Body of pancreas (tissue), 4 donors: Measurements from ENCODE around the gene IGF1R. TPM values are rescaled to one million over a fixed set of nuclear protein-coding genes. Genes with fewer than 3 reads are reported as not detected.

Experiments used
- ATAC-seq: fragments of 150-250 bp; one replicate; pipeline ENCODE4 v1.9.1; 2016
- DNase-seq, 4 donors: peaks; one replicate each; pipeline ENCODE4 v3.0.0-alpha.2; 2019
- H3K27ac ChIP-seq, 4 donors: fragments of 200-600 bp; sonication (generic); 1 replicate in 3 of 4; 2 replicates in 1 of 4; pipeline versions ENCODE4 v1.5.1 to v1.6.1; 2016 to 2019; ENCODE audit warnings: mild to moderate bottlenecking in 1 of 4, mixed read lengths in 1 of 4, moderate library complexity in 1 of 4
- H3K27me3 ChIP-seq, 2 donors: fragments of 200-600 bp; sonication (generic); one replicate each; pipeline ENCODE4 v1.6.0; 2016; ENCODE audit warnings: mild to moderate bottlenecking in 1 of 2
- H3K36me3 ChIP-seq, 2 donors: fragments of 200-600 bp; sonication (generic); replicated peaks in 1 of 2; 2 replicates each; pipeline ENCODE4 v1.5.1; 2016; ENCODE audit warnings: low read depth in 2 of 2; ENCODE audit not compliant: insufficient read depth in 1 of 2
- H3K4me1 ChIP-seq: fragments of 200-600 bp; sonication (generic); one replicate; pipeline ENCODE4 v1.6.0; 2016
- H3K4me3 ChIP-seq, 2 donors: fragments of 200-600 bp; sonication (generic); 1 replicate in 1 of 2; 2 replicates in 1 of 2; pipeline ENCODE4 v1.5.1; 2016 to 2019
- H3K9me3 ChIP-seq, 3 donors: fragments of 200-600 bp; sonication (generic); 1 replicate in 2 of 3; 2 replicates in 1 of 3; pipeline ENCODE4 v1.5.1; 2016
- POLR2A ChIP-seq, 3 donors: fragments of 450-650 bp; IDR thresholded peaks; one replicate each; pipeline ENCODE4 v1.6.1; 2016; ENCODE audit warnings: antibody characterized with exemption in 3 of 3, mild to moderate bottlenecking in 2 of 3
- WGBS, 2 donors: methylation state at CpG; one replicate each; pipeline ENCODE4 v1.1.5; 2017; 5-methylcytosine and 5-hydroxymethylcytosine counted together
- intact Hi-C: fragments of 100-400 bp; cut with DNase I; formaldehyde crosslinking; loops from one replicate; pipeline ENCODE4 v1.15.1; 2023
- microRNA-seq, 2 donors: library from miRNA; unstranded; fragments of <30 nt; microRNA quantifications; one replicate each; pipeline ENCODE4, GENCODE V29; 2016; ENCODE audit warnings: borderline number of aligned reads in 2 of 2, borderline replicate concordance in 2 of 2
- small RNA-seq: library from RNA; depleted of rRNA; stranded (forward); fragments of <200 nt; gene quantifications from one replicate; pipeline ENCODE3, GENCODE V24; 2016
- total RNA-seq, 2 donors: library from RNA; depleted of rRNA; stranded (reverse); fragments of >200 nt; gene quantifications; one replicate each; pipeline ENCODE4 v1.1.0, GENCODE V29; 2016
- TF ChIP-seq, protein P1 (sequence below), 7 experiments: fragments of 450-650 bp in 4 of 7; fragments of 200-600 bp in 3 of 7; sonication (generic) in 3 of 7; IDR thresholded peaks; one replicate each; pipeline ENCODE4 v1.5.1; 2016 to 2019; ENCODE audit warnings: antibody characterized with exemption in 7 of 7

IGF1R gene
- total RNA-seq, 2 donors from 2014 or later = 34.8 to 55.7 TPM

DNA sequence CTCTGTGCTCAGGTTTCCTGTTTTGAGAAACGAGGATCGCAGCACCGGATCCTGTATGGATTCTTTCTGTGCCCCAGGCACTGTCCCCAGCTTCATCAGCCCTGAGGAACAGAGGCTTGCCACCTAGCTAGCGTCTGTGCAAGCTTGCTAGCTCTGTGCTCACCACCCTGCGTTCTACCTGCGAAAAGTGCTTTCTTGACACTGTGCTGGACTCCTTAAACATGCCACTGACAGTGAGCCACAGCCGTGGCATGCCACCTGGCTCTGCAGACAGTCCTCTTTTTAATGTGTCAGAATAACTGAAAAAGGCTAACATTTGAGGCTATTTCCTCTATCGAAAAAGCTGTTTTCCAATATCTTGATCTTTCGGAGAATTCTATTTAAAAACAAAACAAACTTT, 357.8 kb downstream of the IGF1R start:
- DNase-seq (no peak), ATAC-seq (no peak)
- Histone ChIP-seq H3K4me3 (no peak overlapping the region), H3K27ac (no peak overlapping the region), H3K27me3 (no peaks in the 10 kb centered on the region), H3K9me3 (no peaks in the 10 kb centered on the region), H3K36me3 (no peaks in the 10 kb centered on the region), H3K4me1 (no peaks in the 10 kb centered on the region)
- intact Hi-C loops = no loop called here
- TF ChIP-seq, protein P1, sequence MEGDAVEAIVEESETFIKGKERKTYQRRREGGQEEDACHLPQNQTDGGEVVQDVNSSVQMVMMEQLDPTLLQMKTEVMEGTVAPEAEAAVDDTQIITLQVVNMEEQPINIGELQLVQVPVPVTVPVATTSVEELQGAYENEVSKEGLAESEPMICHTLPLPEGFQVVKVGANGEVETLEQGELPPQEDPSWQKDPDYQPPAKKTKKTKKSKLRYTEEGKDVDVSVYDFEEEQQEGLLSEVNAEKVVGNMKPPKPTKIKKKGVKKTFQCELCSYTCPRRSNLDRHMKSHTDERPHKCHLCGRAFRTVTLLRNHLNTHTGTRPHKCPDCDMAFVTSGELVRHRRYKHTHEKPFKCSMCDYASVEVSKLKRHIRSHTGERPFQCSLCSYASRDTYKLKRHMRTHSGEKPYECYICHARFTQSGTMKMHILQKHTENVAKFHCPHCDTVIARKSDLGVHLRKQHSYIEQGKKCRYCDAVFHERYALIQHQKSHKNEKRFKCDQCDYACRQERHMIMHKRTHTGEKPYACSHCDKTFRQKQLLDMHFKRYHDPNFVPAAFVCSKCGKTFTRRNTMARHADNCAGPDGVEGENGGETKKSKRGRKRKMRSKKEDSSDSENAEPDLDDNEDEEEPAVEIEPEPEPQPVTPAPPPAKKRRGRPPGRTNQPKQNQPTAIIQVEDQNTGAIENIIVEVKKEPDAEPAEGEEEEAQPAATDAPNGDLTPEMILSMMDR (IDR thresholded peaks at IDR 0.05) = no peak
- no peak for TF ChIP-seq POLR2A (IDR thresholded peaks at IDR 0.05)
- 65 to 71% methylated on average over 9 of the region's 9 CpGs for WGBS, 2 donors

GRCh38 chr15:99006904-99007495, 358.7 kb downstream of the IGF1R start:
- intact Hi-C loops = no loop called here
- Histone ChIP-seq H3K27ac (no peak overlapping the region), H3K9me3 (no peaks in the 10 kb centered on the region), H3K4me3 (no peak overlapping the region), H3K36me3 (no peaks in the 10 kb centered on the region), H3K27me3 (no peaks in the 10 kb centered on the region), H3K4me1 (no peaks in the 10 kb centered on the region)
- TF ChIP-seq POLR2A (IDR thresholded peaks at IDR 0.05) = no peak
- no peak for ATAC-seq
- WGBS, 2 donors = 91% methylated on average over 17 of the region's 17 CpGs
- no peak for DNase-seq

- Histone ChIP-seq H3K27ac (no peak overlapping the region), H3K4me1 (peaks cover 4% of the 10 kb centered on the region), H3K36me3 (no peaks in the 10 kb centered on the region), H3K9me3 (no peaks in the 10 kb centered on the region), H3K4me3 (no peak overlapping the region), H3K27me3 (no peaks in the 10 kb centered on the region)
- TF ChIP-seq, protein P1 (IDR thresholded peaks at IDR 0.05) = no peak
- no peak for TF ChIP-seq POLR2A (IDR thresholded peaks at IDR 0.05)
- intact Hi-C loops = no loop called here
- ATAC-seq (no peak), DNase-seq (no peak)
- WGBS, 2 donors = 41 to 48% methylated on average over 8 of the region's 8 CpGs
Observed at GRCh38 chr15:99009741-99010330, 361.5 kb downstream of the IGF1R start.

- Histone ChIP-seq H3K36me3 (no peaks in the 10 kb centered on the region), H3K9me3 (no peaks in the 10 kb centered on the region), H3K4me1 (peaks cover 12% of the 10 kb centered on the region), H3K27me3 (no peaks in the 10 kb centered on the region), H3K4me3 (no peak overlapping the region), H3K27ac (no peak overlapping the region)
- no peak for TF ChIP-seq POLR2A (IDR thresholded peaks at IDR 0.05)
- TF ChIP-seq, protein P1 (IDR thresholded peaks at IDR 0.05) = no peak
- intact Hi-C loops = no loop called here
- ATAC-seq (no peak), DNase-seq (no peak)
- WGBS, 2 donors = 89 to 93% methylated on average over 2 of the region's 2 CpGs
Observed at GRCh38 chr15:99010768-99011167, 362.4 kb downstream of the IGF1R start.

Small RNAs within 50 kb of the gene (microRNA-seq; reads per million reads assigned to microRNA genes)
- 0.90 to 0.93 reads per million in 2 donors for gene MIR4714

Small RNAs within 50 kb of the gene (small RNA-seq; reads per million reads assigned to genes)
- not detected for gene MIR4714
